HFF-Myc (cell line): Measurements from ENCODE around the gene LRRC4C.

Experiments
- DNase-seq: peaks from one replicate; pipeline ENCODE4 v3.0.0-alpha.2; 2011; ENCODE audit warnings: low read depth; ENCODE audit errors: extremely low read depth
- H3K4me3 ChIP-seq: replicated peaks from 2 replicates; pipeline ENCODE4 v1.5.1; 2011; ENCODE audit warnings: low read depth, mild to moderate bottlenecking, control low read depth, low read length
- TF ChIP-seq, protein P1 (sequence below): IDR thresholded peaks from 2 replicates; pipeline ENCODE4 v1.5.1; 2012; ENCODE audit warnings: mild to moderate bottlenecking, low read depth, low read length, control low read depth; ENCODE audit errors: missing control alignments

The LRRC4C gene

GRCh38 chr11:40514124-40514523 is 945.3 kb downstream of the LRRC4C start:
- no peak for DNase-seq
- TF ChIP-seq, protein P1, sequence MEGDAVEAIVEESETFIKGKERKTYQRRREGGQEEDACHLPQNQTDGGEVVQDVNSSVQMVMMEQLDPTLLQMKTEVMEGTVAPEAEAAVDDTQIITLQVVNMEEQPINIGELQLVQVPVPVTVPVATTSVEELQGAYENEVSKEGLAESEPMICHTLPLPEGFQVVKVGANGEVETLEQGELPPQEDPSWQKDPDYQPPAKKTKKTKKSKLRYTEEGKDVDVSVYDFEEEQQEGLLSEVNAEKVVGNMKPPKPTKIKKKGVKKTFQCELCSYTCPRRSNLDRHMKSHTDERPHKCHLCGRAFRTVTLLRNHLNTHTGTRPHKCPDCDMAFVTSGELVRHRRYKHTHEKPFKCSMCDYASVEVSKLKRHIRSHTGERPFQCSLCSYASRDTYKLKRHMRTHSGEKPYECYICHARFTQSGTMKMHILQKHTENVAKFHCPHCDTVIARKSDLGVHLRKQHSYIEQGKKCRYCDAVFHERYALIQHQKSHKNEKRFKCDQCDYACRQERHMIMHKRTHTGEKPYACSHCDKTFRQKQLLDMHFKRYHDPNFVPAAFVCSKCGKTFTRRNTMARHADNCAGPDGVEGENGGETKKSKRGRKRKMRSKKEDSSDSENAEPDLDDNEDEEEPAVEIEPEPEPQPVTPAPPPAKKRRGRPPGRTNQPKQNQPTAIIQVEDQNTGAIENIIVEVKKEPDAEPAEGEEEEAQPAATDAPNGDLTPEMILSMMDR: no peak
- H3K4me3 ChIP-seq: no peak overlapping the region

DNA sequence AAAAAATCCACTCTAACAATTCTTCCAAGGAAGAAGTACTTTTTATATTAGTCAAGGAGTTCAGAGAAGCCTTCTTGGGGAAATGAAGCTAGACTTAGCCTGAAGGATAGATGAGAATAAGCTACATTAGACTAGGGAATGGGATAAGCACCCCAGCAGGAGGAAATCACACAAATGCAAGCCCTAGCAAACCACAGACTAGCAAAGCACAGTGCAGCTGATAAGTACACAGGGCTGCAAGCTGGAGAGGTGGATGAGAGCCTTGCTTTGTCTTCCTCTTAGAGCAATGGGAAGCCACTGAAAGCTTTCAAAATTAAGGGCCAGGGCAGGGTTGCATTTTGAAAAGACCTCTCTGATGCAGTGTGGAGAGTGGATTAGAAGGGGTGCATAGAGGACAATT is 946.2 kb downstream of the LRRC4C start:
- DNase-seq: no peak
- TF ChIP-seq, protein P1: no peak
- no peak overlapping the region for H3K4me3 ChIP-seq

- TF ChIP-seq, protein P1: no peak
- H3K4me3 ChIP-seq: no peak overlapping the region
- no peak for DNase-seq
These were observed 951.1 kb downstream of the LRRC4C start for GRCh38 chr11:40508303-40508702.

DNA sequence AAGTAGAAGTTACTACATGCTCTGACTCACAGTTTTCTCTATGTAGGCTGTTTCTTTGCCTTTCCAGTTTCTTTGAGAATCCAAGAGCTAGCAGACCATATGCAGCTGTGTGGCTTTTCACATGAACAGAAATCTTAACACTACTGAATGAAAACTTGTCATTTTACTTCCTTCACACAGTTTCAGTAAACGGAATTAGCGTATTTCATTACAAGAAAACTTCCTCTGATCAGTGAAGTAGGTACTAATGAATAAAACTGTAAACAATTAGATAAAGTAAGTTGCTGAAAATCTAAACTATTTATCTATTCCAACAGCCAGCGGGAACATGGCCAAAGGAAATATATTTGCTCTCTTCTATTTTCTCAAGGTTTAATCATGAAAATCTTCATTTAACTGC is 953.2 kb downstream of the LRRC4C start:
- H3K4me3 ChIP-seq: no peak overlapping the region
- TF ChIP-seq, protein P1: no peak
- DNase-seq: no peak

- H3K4me3 ChIP-seq: no peak overlapping the region
- no peak for DNase-seq
- TF ChIP-seq, protein P1: no peak
These were observed 968.1 kb downstream of the LRRC4C start for GRCh38 chr11:40491341-40491740.

DNA sequence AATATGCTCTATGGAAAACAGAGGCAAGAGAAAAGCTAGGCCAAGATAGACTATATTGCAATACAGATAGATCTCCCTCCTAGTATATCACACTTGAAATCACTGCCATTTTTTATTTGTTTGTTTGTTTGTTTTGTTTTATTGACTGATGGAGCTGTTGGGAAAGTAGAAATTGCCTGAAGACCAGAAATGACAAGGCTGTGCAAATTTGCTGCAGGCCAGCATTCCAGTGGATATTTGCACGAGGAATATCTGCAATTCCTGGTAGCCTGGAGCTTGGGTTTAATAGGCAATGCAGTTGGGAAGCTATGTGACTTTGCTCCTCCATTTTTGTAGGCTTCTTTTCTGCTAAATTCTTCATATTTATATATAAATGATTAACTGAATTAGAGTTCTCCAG is 991.7 kb downstream of the LRRC4C start:
- no peak overlapping the region for H3K4me3 ChIP-seq
- TF ChIP-seq, protein P1: no peak

GRCh38 chr11:40445391-40445790 is 1014.1 kb downstream of the LRRC4C start:
- H3K4me3 ChIP-seq: no peak overlapping the region
- TF ChIP-seq, protein P1: no peak
- DNase-seq: no peak

More for the DNA sequence above, 991.7 kb downstream of the LRRC4C start:
- no peak for DNase-seq
